Right hindlimb (tissue), 1 donor: ENCODE data around the gene SPTB.

Experiments used
- DNase-seq: peaks from one replicate; pipeline ENCODE4 v3.0.0-alpha.2; 2018

The SPTB gene

DNA sequence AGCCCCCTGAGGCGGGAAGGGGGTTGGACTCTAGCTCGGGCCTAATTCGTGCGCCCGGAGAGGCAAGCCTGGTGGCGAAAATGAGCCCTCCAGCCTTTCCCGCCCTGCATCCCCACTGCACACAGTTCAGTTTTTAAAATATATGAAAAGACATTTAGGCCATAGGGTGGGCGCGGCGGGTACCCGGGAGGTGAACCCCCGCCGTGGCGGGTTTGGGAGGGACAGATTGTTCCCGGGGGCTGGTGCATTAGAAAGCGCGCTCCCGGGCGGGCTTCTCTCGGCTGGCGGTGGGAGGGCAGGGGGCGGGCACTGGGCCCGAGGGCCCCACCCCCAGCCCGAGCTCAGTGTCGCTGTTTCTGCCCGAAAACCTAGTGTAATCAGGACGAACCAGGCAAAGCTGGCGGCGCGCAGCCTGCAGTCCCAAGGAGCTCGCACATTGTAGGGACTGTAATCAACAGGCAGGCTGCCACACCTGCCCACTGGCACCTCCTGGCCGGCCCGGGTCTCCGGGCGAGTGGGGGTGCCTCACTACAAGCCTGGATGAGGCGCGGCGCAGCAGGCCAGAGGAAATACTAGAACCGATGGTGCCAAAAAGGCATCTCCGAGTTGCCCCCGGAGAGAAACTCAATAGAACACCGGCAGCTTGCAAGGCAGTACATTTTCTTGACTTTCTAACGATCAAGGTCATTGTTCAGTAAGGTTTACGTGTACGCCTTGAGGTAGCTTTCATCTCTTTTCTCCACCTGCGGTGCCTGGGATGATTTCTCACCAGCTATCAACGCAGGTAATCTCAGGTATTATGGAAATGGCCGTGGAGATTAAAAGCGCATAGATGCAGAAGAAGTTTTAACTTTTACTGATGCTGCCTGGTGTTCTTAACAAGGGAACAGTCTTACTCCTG lies 764 bp upstream of the SPTB start:
- DNase-seq = peak; percentile 52

DNA sequence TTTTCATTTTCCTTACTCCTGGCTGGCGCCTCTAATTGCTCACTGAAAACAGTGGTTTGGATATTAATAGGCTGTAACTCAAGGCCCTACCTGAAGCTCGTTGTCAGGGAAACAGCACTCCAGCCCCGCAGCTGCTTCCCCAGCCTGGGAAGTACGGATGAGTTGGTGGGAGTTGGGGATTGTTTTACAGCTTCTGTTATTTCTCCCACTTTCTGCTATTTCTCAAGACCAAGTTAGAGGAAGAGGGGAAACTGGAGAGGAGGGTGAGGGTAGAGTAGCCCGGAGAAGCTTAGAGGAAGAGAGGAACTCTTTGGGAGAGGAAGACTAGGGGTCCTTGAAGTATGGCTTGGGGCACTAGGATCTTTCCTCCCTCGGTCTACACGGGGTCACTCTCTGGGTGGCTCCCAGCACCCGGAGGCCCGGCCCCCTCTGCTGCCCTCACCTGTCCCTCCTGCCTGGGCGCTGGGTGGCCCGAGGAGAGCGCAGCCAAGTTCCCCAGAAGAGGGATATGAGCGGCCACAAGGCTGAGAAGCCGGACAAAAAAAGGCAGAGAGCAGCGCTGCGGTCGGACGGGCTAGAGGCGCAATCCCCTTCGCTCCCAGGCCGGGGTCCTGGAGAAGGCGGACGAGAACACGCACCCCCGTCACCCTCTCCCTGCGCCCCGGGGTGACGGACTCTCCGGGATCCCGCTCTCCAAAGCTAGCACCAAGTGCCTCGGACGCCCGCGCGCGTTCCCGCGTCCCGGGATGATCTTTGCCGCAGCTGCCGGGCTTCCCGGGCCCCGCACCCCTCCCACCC lies 671 bp downstream of the SPTB start:
- DNase-seq = peak; percentile 30

GRCh38 chr14:64877846-64878245 lies 1.9 kb downstream of the SPTB start:
- peak; percentile 21 for DNase-seq

DNA sequence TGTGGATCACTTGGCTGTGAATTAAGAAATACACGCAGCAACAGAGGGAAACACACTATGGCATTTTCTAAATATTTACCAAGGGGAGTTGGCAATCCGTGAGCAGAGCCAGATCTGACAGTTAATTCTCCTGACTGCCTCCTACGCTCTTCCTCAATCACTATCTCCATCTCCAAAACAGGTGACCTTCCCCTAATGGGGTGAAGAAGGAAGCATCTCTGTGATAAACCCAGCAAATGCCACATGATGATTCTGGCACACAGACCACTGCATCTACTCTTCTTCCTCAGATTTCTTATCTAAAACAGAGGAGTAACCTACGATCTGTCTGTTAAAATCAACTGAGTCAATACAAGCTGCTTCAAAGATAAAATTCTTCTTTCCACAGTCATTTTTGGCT lies 4.4 kb downstream of the SPTB start:
- DNase-seq = no peak

DNA sequence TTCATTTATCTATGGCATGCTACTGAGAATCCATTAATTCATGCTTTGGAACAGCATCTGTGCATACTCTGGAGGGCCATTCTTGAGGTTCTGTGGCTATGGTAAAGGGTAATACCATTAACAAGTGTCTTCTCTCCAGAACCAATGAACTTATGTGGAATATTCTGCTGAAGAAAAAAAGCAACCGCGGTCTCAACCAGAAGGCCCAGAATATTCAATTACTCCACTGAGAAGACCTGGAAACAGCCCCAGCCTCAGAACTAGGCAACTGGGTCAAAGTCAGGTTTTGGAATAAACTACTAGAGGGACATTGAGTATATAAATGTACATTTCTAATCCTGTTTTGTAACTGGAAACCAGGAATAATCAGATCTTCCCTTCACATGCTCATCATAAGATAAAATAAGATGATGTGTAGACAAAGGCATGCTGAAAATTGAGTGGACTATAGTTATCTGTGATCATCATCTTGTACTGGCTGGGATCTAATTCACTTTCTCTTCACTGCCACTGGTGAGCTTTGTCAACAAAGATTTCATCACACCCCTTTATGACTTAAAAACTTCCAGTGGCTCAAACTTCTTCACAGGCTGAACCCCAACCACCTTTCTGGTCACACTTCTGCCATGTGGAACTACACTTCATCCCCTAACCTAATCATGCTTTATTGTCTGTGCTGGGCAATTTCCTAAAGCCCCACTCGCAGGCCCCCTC lies 6.0 kb downstream of the SPTB start:
- DNase-seq = no peak

DNA sequence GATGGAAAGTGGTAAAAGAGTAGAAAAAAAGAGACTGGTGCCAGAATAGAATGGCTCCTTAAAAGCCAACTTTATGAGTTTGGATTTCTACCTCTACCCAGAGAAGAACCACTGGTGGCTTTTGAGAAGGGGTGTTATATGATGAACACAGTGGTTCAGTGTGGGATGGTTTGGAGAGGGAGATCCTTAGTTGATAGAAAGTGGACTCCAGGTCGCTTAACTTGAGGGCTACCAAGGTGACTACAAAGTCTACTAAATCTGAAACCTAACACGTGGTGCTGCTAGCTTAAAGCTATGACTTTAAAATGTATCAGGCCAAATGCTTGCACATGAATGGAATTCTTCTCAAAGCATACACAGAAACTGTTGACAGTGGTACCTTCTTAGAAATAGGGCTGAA lies 8.4 kb downstream of the SPTB start:
- DNase-seq = no peak

DNA sequence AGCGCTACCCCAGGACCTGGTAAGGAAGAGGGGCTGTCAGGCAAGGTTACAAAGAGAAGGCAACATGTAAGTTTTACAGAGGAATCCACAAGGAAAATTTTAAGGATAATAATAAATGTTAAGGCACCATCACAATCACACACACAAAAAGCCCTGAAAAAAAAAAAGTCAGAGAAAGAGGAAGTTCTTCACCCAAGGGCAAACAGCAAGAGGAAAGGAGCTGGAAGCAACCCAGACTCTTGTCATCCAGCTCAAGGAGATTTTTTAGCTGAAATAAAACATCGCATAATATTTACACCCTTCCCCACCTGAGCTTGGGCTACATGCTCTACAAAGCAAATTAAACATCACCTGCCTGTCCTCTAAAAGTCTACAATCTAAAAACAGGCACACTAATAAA lies 9.5 kb downstream of the SPTB start:
- no peak for DNase-seq

DNA sequence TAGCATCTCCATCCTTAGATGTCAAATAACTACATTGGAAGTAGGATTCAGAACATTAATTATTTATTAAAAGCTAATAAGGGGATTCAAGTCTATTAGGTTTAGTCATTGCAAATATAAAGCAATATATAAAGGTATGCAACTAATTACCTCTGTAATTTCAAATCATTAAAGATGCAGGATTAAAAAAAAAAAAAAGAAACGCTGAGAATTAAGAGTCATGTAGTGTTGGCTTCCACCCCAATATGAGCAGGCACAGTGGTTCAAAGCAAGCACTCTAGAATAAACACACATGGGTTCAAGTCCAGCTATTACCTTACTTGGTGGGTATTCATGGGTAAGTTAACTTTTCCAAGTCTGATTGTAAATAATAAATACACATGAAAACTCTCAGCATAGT lies 10.9 kb downstream of the SPTB start:
- no peak for DNase-seq

DNA sequence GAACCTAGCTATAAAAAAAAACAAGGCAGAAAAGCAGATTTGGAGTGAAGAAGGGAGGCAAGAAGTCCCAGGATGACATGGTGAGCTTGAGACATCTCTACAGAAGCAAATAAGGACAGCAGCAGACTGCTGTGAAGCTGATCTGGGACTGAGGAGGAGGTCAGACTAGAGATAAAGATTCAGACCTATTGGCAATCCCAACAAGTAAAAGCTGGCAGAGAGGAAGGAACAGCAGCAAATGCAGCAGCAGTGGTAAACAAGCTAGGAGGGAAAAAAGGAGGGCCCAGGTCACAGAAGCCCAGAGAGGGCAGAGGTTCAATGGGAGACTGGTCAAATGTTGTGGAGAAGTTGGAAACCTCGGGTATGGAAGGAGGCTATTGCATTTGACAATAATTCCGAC lies 11.3 kb downstream of the SPTB start:
- no peak for DNase-seq

- DNase-seq = no peak
Observed at GRCh38 chr14:64867182-64867581, 12.5 kb downstream of the SPTB start.

DNA sequence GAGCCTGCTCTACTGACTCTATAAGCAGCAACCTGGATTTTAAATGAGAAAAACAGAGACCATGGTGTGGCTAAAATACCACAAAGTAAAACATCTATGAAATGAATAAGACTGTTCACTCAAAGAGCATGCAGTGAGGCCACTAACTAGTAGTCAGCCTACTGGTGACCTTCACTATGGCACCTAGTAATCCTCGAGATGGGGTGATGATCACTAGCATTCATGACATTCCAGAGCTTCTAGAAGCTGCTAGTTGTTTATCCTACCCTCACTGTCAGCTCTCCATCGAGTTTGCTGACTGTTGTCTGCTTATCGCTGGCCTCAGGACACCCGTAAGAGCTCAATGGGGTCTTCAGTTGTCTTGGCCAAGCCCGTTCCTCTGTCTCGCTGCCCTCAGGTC lies 13.7 kb downstream of the SPTB start:
- no peak for DNase-seq

DNA sequence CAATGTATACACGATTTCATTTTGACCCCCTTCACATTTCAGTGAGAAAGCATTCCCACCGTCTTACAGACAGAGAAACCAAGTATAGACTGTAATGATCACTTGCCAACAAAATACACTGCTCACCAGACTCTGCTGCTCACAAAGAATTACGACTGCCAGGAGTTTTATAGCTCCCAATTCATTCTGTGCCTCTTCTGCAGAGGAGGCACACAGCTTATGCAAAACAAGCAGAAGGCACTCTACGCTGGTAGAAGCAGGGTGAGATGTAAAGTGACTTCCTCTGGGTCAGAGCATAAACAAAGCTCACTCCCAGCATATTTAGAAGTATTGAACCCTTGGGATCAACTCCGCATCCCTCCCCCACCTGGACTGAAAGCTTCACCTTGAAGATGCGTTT lies 14.6 kb downstream of the SPTB start:
- DNase-seq = no peak

DNA sequence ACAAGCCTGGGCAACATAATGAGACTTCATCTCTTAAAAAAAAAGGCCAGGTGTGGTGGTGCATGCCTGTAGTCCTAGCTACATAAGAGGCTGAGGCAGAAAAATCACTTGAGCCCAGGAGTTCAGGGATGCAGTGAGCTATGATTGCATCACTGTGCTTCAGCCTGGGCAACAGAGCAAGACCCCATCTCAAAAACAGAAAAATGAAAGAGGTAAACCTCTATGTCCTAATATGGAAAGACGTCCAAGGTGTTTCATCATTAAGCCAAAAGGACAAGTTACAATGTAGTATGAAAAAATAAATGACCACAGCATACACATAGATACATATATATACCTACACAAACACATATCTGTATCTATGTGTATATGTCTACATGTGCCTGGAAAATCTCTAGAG lies 15.4 kb downstream of the SPTB start:
- no peak for DNase-seq

DNA sequence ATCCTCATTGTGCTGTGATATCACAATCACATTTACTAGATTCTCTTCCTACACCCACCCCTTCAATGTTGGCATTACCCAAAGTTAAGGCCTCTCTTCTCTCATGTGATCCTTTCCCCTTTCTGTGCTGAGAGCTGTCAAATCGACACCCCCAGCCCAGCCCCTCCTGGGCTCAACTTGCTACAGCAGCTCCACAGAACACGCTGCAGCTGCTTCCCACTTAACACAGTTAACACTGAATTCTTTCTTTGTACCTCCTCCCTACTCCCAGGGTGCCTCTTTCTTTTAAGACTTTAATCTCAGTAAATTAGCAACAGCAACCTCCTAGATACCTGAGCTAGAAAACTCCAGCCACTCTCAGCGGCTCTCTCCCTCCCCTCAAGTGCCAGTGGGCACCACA lies 17.8 kb downstream of the SPTB start:
- DNase-seq = no peak

GRCh38 chr14:64860039-64860438 lies 19.7 kb downstream of the SPTB start:
- no peak for DNase-seq

DNA sequence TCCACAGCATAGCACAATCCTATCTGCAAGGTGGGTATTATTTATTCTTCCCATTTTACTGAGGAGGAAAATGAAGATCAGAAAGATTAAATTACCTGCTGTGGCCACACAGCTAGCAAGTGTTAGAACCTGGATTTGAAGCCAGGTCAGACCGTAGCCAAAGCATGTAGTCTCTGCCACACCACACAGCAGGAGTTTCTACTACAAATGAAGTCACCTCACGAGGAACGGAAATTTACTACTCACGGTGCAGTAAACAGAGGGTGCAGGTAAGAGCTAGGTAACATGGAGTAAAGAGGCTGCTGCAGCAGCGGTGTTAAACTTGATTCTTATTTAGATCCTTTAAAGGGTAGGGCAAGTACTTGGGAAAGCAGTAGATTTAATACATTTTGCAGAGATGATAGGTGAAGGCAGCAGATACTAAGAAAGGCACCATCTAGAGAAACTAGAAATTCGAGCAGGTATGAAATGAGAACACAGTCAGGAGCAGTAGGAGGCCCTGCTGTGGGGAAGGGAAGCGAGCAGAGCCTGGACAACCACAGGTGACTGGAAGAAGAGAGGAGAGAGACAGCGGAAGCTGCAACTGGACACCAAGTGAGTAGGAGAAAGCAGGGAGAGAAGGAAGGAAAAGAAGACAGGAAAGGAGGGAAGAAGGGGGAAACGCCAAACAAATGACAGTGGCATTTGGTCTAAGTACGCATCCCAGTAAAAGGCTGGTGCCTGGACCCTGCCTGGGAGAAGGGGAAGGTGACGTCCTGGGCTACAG lies 21.5 kb downstream of the SPTB start:
- no peak for DNase-seq

DNA sequence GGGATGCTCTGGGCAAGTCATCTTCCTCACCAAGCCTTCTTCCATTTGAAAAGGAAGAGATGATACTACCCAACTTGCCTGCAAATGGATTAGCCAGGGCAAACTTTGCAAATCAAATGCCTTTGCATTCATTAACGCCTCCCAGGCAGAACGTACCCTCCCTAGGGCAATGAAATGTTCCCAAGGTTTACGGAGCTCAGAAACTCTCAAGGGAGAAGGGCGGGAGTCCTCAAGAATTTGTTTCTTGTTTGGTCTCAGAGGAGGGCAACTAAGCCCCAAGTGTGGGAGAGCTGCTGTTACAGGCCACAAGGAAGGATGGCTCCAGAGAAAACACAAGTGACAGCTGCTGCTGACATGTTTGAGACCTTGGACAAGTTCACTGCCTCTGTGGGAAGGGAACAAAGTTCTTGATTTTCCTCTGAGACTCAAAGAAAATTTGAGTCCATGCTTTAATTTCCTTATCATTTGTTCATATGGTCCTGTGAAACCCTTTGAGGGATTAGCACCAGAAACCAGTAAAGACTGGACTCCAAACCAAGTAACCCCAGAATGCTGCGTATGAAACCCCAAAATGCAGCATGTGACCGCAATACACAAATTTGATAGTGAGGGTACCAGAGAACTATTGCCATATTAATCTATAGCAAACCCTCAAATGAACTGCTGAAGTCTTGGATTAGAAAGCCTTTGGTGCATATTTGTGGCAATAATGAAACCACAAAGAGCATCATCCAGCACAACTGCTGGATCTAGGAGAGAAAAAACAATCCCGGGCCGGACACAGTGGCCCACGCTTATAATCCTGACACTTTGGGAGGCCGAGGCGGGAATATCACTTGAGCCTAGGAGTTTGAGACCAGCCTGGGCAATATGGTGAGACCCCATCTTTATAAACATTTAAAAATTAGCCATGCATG lies 22.9 kb downstream of the SPTB start:
- DNase-seq = no peak

- no peak for DNase-seq
Observed at GRCh38 chr14:64855721-64856528, 23.8 kb downstream of the SPTB start.

DNA sequence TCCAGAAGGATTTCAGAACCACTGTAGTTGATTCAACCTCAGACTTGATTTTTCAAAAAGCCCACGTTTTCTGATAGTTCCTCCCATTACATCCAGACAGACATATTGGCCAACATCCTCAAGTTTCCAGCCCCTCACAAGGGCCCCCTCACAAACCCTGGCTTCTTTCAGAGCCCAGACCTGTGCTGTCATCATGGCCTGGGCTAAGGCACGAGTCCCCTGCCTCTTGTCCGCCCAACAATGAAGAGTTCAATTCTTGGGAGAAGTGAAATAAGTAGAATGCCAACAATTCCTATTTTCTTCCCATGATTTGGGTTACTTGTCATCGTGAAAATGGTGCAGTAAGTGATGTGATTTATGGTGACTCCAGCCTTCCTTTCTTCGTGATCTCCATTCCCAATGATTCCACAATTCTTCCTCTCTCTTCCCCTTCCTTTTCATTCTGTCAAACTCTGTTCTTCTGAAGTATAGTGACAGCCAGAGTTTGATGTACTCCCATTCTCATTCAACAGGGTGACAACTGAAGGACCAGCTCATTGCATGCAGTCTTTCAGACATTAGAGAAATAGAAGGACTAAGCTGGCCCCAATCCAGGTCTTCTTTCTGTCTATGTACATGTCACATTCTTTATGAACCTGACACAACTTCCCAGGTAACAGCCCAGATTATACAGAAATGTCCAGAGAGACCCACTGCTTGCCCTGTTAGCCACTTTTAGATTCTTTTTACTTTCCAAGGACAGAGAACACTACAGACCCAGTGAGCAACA lies 29.2 kb downstream of the SPTB start:
- DNase-seq = no peak

DNA sequence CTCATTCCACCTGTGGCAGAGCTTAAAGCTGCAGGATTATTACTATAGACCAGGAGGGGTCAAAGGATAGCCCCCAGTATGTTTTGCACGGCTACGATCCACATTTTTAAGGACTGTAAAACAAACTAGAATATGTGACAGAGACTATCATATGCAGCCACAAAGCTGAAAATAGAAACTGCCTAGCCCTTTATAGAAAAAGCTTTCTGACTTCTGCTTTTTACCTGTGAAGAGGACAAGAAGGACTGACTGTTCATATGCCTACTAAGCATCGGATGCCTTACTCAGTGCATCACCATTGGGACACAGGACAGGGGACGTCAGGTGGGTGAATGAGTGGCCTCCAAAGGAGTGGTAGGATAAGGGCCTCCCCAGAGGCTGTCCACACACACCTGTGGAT lies 29.8 kb downstream of the SPTB start:
- DNase-seq = no peak
